ENCODE results near the gene SFSWAP.

The SFSWAP gene

GRCh38 chr12:131818821-131819585 is 108.1 kb downstream of the SFSWAP start:
- no peak for FAIRE-seq

- no peak for FAIRE-seq
Observed at GRCh38 chr12:131824450-131824849, 113.6 kb downstream of the SFSWAP start.

DNA sequence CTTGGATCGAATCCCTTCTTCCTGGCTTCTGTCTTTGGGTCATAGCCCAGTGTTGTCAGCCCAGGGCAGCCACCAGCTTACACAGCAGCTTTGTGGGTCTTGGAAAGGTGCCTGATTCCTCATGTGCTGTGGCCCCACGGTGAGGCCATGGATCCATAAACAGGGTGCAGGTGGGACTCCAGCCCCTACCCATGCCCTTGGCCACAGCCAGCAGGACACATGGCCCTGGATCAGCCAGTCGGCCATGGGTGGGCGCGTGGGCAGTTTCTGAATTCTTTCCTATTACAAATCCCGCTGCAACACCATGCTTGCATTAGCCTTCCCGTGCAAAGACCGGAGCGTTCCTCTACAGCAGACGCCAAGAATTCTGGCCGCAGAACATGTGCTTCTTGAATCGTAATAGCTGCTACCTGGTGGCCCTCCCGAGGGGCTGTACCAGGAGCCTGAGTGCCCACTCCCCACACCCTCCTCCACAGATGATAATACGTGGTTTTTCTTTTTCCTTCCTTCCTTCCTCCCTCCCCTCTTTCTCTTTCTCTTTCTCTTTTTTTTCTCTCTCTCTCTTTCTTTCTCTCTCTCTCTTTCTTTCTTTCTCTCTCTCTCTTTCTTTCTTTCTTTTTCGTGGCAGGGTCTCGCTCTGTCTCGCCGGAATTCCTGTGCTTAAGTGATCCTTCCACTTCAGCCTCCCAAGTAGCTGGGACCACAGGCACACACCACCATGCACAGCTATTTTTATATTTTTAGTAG is 114.4 kb downstream of the SFSWAP start:
- FAIRE-seq, result no peak

DNA sequence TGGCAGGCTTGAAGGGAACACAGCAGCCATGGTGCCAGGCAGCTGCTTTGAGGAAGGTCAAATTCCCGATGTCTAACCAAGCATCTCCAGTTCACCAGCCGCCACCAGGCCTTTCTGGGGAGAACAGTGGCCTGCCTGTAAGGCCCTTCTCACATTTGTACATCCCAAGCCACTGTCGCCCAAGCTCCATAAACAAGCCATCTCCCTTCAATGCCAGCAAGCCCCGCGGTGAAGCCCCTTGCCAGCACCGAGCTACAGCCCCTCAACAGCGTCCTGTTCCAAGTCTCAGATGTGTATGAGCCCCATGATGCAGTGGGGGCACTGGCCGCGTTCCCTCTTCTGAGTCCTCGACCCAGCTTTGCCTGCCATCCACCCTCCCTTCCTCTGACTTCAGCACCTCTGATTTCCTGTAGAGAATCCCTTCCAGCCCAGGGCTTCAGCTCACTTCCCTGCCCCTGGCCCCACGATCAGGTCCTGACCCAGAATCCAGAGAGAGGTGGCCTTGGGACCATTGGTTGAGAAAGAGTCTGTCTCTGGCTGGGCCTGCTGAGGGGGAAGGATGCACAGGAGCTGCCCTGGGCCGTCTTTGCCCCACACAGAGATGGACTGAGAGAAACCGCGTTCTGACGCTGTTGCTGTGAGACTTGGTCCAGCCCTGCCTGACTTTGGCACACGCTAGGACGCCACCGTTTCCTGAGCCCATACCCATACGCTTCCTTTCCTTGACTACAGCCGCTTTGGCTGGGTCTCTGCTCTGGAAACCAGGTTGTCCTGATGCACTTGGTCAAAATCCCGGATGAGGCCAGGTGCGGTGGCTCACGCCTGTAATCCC is 115.4 kb downstream of the SFSWAP start:
- no peak for FAIRE-seq

DNA sequence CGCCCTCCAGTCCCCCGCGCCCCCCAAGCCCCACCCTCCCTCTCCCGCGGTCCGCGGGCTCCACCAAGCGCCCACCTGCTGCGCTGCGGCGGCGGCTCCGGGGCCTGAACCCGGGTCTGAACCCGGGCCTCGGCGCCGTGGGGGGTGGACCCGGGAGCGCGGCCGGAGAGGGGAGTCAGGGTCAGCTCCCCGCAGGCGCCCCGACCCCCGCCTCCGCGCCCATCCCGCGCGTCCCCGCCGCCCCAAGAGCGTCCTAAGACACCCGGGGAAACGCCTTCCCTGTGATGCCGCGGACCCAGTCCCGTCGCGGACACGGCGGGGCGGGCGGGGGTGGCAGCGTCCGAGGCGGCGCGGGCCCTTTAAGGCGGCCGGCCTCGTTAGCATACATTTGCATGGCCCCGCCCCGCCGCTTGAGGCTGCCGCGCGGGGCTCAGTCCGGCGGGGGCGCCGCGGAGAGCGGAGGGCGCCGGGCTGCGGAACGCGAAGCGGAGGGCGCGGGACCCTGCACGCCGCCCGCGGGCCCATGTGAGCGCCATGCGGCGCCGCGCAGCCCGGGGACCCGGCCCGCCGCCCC is 117.2 kb downstream of the SFSWAP start, which contains the start of gene MMP17:
MMP17 (plus strand) TSS at position 433 of the 574 bp plus-strand sequence; CDS start at position 535, 102 bp downstream.
- FAIRE-seq, result no peak

- no peak for FAIRE-seq
Observed at GRCh38 chr12:131828671-131829355, 117.9 kb downstream of the SFSWAP start.

DNA sequence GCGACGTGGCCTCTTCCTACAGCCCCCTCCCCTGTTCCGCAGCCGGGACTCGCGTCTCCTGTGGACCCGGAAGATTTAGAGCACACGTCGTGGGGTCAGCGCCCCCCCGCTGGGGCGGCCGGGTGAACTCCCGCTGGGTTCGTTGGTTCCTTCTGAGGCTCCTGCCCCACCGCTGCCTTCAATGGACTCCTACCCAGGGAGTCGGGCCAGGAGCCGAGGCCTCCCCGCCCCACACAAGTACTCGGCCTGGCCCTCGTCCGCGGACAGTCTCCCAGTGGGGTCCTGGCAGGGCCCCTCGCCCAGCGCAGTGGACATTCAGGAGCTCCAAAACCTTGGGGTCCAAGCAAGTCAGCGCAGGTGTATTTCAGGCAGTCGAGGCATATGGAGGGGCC is 118.5 kb downstream of the SFSWAP start:
- FAIRE-seq, result no peak

DNA sequence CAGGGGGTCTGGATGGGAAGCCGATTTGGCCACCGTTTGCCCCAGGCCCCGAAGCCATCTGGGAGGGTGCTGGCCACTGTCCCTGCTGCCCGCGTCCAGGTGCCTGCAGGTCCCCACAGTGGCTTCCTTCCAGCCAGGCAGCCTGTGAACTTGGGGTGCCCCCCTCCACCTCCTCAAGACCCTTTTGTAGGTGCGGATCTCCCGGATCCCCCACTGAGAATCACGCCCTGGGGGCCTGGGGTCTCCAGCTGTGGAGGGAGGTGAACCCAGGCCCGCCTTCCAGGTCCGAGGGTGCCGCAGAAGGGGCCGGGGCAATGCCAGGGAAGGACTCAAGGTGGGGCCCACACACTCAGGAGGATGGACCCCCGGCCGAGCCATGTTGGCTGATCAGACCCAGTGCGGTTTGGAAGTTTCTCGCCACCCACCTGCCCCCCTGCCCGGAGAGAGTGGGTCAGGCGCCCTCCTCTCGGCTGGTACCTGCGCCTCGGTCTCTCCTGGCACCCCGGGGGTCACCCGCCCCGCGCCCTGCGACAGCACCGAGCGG is 119.0 kb downstream of the SFSWAP start:
- FAIRE-seq, result no peak

GRCh38 chr12:131830335-131830913 is 119.5 kb downstream of the SFSWAP start:
- FAIRE-seq, result no peak

DNA sequence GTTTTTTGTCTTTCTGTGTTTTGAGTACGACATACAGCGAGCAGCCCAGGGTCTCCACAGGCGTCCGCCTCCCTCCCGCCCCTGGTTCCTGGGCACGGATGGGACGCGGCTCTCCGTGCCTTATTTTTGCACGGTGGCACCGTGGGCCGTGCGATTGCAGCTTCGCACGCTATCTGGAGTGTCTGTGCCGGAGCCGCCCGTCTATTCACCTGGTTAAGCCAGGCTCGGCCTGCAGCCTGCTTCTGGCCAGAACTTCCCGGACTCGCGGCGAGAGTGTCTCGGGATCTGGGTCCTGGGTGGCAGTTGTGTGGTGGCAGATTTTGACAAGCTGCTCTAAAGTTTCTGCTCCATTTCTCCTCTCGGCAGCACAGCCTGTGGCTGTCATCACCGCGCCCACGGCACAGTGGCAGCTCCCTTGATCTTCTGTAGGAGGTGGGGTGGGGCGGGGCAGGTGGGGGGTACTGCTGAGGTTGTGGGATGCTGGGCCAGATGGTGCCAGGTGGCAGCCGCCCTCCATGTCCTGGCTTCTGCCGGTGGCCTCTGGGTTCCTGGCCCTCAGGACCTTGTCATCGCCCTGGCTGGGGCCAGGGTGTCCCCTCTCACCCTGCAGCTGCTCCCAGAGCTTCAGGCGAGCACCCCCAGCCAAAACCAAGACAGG is 120.2 kb downstream of the SFSWAP start:
- no peak for FAIRE-seq

GRCh38 chr12:131831635-131832041 is 120.7 kb downstream of the SFSWAP start:
- no peak for FAIRE-seq

DNA sequence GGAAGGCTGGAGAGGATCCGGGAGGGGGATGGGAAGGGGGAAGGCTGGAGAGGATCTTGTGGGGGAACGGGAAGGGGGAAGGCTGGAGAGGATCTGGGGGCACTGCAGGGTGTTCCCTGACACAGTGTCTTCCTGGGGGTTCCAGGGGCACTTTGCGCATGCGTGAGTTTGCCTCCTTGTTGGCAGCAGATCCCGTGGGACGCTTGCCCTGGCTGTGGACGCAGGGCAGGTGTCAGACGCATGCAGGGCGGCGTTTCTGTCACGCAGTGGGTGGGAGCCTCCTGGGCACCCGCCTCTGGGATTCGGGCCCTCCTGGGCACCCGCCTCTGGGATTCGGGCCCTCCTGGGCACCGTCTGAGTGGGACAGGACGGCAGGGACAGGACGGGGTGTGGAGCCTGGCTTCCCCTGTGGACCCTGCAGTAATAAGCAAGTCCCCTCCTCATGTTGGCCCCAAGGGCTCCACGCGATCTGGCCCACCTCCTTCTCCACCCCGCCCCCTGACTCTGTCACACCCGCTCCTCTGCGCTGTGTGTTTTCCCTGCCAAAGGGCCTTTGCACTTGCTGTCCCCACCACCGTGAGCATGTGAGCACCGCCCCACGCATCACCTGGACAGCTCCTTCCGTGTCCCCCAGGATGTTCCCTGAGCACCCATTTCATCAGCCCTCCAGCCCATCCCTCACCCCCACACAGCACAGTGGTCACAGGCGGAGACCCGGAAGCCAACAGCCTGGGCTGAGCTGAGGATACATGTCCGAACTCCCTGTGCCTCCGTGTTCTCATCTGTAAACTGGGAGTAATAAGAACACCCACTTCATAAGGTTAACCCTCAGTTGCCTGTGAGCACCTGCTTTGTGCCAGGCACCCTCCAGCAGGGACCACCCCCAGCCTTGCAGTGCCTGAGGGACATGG is 121.7 kb downstream of the SFSWAP start:
- FAIRE-seq, result no peak

DNA sequence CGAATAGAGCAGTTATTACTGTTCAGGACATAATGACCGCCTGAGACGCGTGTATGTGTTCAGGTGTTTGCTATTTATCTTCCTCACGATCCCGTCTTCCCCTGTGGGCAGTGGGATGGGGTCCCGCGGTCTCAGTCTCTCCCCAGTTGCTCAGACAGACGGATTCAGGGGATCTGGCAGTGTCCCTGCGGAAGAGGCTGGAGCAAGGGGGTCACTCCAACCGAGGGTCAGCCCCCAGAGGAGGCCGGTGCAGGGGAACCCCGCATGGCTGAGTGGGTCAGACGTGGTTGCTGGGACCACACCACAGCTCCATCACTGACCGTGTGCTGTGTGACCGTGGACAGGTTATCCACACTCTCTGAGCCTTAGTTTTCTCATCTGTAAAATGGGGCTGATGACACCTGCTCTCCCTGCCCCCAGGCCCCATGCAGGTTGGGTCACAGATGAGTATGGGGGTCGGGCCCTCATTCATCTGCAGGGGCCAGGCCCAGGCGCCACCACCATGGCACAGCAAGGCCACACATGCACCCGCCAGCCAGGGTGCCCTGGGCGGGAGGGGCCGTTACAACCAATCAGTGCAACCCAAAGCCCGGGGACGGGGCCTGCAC is 122.5 kb downstream of the SFSWAP start:
- no peak for FAIRE-seq

GRCh38 chr12:131833896-131834641 is 123.2 kb downstream of the SFSWAP start:
- FAIRE-seq, result no peak

DNA sequence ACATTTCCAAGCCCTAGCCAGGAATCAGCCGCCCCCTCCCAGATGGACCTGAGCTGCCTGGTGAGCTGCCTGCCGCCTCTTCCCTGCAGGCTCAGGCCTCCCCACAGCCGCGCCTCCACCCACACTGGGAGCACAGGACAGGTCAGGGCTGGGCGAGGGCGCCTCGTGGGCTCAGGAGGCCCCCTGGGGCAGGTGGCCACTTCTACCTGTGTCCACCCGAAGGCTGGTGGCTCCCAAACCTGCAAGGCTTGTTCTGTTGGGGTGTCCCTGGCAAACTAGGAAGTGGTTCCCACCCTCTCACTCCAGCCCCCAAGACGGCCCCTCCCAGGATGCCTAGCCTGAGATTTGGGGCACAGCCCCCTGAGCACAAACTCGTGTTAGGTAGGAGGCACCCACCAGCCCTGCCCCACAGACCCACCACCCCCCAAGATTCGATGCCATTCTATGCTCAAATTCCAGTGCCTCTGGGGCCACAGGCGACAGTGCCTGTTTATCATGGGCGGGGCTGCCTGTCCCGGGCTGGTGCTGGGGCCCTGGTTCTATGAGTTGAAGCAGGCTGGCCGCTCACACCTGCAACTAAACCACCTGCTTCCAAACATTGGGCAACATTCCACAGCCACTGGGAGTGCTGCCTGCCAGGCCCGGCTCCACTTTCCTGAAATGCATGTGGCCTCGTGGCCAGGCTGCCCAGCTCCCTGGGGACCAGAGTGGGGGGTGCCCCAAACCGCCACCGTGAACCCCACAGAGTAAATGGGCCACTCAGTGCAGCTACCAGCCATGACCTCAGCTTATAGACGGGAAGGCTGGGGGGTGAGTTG is 124.1 kb downstream of the SFSWAP start:
- FAIRE-seq, result no peak

DNA sequence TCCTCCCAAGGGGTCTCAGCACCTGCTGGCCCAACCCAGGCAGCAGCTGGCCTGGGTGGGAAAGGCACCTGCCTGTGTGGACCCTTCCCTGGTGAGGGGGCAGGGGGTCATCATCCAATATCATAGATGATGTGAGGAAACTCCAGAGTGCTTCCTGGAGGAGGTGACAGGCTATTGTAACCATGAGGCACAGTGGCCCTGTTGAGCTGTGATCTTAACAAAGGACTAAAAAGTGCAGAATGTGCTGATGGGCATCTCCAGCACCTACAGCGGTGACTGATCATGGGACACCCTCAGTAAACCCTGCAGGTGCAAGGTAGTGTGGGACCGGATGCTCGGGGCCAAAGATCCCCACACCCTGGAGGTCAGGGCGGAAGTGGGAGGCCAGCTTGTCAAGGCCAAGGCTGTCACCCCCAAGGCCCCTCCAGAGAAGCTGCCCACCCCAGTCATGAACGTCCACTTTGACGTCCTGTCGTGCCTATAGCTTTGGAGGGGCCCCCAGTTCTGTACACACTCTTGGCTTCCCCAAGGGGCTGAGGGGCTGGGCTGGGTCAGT is 124.8 kb downstream of the SFSWAP start:
- FAIRE-seq, result no peak

GRCh38 chr12:131836193-131836592 is 125.3 kb downstream of the SFSWAP start:
- no peak for FAIRE-seq
